HepG2 (cell line): ENCODE measurements around the gene PPP1R1A. TPM values are rescaled to one million over a fixed set of nuclear protein-coding genes. Genes with fewer than 3 reads are reported as not detected.
A peak's percentile ranks its signal among the peaks of the same experiment; 100 is the strongest.

Experiments used
- ATAC-seq: fragments of 200-7000 bp; cut with Tn5 transposase; 3 replicates; pipeline ENCODE4 v1.9.1; 2020; ENCODE audit warnings: mild to moderate bottlenecking, moderate library complexity
- BruUV-seq: library from RNA; stranded (reverse); fragments of 400-500 nt; replicated peaks from 2 replicates; lab custom pipeline; 2021; lab: Mats Ljungman, UMichigan
- CTCF ChIA-PET: fragments of 300-600 bp; formaldehyde crosslinking; extraction: SDS; loops from one replicate; lab custom pipeline; 2021; ENCODE audit warnings: low total read pairs, inconsistent platforms, low intra/inter-chr PET ratio; lab: Yijun Ruan, JAX
- POLR2A ChIA-PET: fragments of 350-600 bp; sonication (Branson Sonifier 250); formaldehyde crosslinking; loops from one replicate; lab custom pipeline; 2020; ENCODE audit warnings: antibody characterized with exemption, inconsistent platforms; lab: Yijun Ruan, JAX
- DNase-seq: peaks from one replicate; pipeline ENCODE4 v3.0.0-alpha.2; 2015; ENCODE audit warnings: low spot score
- FAIRE-seq: peaks from 3 replicates; lab custom pipeline; 2011; peaks lifted over from hg19 to GRCh38; lab: Jason Lieb, UNC
- H2AFZ ChIP-seq: one replicate; pipeline ENCODE4 v1.6.1; 2011; ENCODE audit warnings: low read length, inconsistent platforms
- H3K27ac ChIP-seq: fragments of 300-600 bp; 3 replicates; pipeline ENCODE4 v1.8.0; 2011; ENCODE audit warnings: mixed run types, mild to moderate bottlenecking, mixed read lengths, low read length, inconsistent platforms; ENCODE audit not compliant: insufficient read depth; ENCODE audit errors: extremely low read length
- H3K27me3 ChIP-seq, 2 experiments: fragments of 200-600 bp in 1 of 2; 2 replicates in 1 of 2; 3 replicates in 1 of 2; pipeline versions ENCODE4 v1.6.0 to v1.8.0; 2011; ENCODE audit warnings: low read length in 2 of 2, mild to moderate bottlenecking in 2 of 2, moderate library complexity in 2 of 2, inconsistent platforms in 1 of 2; ENCODE audit not compliant: insufficient read depth in 2 of 2, control insufficient read depth in 1 of 2
- H3K36me3 ChIP-seq, 2 experiments: fragments of 200-600 bp in 1 of 2; replicated peaks in 1 of 2; 2 replicates in 1 of 2; 3 replicates in 1 of 2; pipeline versions ENCODE4 v1.5.1 to v1.8.0; 2011; ENCODE audit warnings: low read length in 2 of 2, inconsistent platforms in 1 of 2; ENCODE audit not compliant: insufficient read depth in 2 of 2, control insufficient read depth in 1 of 2
- H3K4me1 ChIP-seq: 2 replicates; pipeline ENCODE4 v1.5.1; 2012; ENCODE audit warnings: low read length, inconsistent platforms; ENCODE audit not compliant: insufficient read depth
- H3K4me2 ChIP-seq: 2 replicates; pipeline ENCODE4 v1.6.0; 2011; ENCODE audit warnings: low read depth, low read length, inconsistent platforms
- H3K4me3 ChIP-seq, 3 experiments: fragments of 200-600 bp in 1 of 3; sonication (generic), shearing (Covaris generic) in 1 of 3; replicated peaks in 1 of 3; 2 replicates each; pipeline ENCODE4 v1.5.1; 2011 to 2016; ENCODE audit warnings: low read length in 3 of 3, inconsistent platforms in 2 of 3, low read depth in 2 of 3, mild to moderate bottlenecking in 2 of 3, control low read depth in 1 of 3, mixed read lengths in 1 of 3; ENCODE audit not compliant: insufficient read depth in 1 of 3
- H3K79me2 ChIP-seq: one replicate; pipeline ENCODE4 v1.6.1; 2011; ENCODE audit warnings: low read length, inconsistent platforms; ENCODE audit not compliant: insufficient read depth
- H3K9ac ChIP-seq: 2 replicates; pipeline ENCODE4 v1.6.0; 2011; ENCODE audit warnings: mild to moderate bottlenecking, low read depth, low read length, inconsistent platforms; ENCODE audit not compliant: insufficient read depth
- H3K9me3 ChIP-seq: 2 replicates; pipeline ENCODE4 v1.5.1; 2012; ENCODE audit warnings: mild to moderate bottlenecking, low read length
- H4K20me1 ChIP-seq: 2 replicates; pipeline ENCODE4 v1.6.0; 2011; ENCODE audit warnings: inconsistent platforms, mild to moderate bottlenecking, low read length, moderate library complexity; ENCODE audit not compliant: insufficient read depth
- HNRNPK ChIP-seq: fragments of 200-400 bp; formaldehyde crosslinking; IDR thresholded peaks from 2 replicates; pipeline ENCODE4 v1.6.1; 2018; ENCODE audit warnings: low read length, low read depth, moderate library complexity, mild to moderate bottlenecking; ENCODE audit not compliant: poor library complexity, severe bottlenecking
- SMAD1 ChIP-seq: sonication (generic); formaldehyde crosslinking; IDR thresholded peaks from 2 replicates; pipeline ENCODE4 v1.4.0; 2020; ENCODE audit warnings: missing genetic modification reagents, low read depth, mild to moderate bottlenecking, borderline replicate concordance
- WGBS: methylation state at CpG from one replicate; pipeline ENCODE4 v1.1.6; 2017; ENCODE audit warnings: low lambda C conversion rate; 5-methylcytosine and 5-hydroxymethylcytosine counted together
- in situ Hi-C: cut with HindIII; loops from 2 replicates; pipeline ENCODE4 v1.10.0; 2017; ENCODE audit warnings: low pct_unique_long_range_greater_than_20kb; ENCODE audit not compliant: extremely low pct_ligation_motif_present
- intact Hi-C: fragments of 100-400 bp; cut with micrococcal nuclease; formaldehyde crosslinking; loops from one replicate; pipeline ENCODE4 v1.10.0; 2022; ENCODE audit not compliant: unreplicated experiment
- polyA plus RNA-seq, 8 experiments: library from polyadenylated mRNA; depleted of rRNA in 3 of 8; stranded (reverse) in 7 of 8; unstranded in 1 of 8; fragments of >200 nt; fragmentation: Illumina TruSeq in 4 of 8; extraction: Trizol in 4 of 8; gene quantifications; 2 replicates each; pipeline versions ENCODE4 v1.2.1 to v1.2.3, GENCODE V29; 2011 to 2016; ENCODE audit warnings: low read depth in 4 of 8, missing spikeins in 1 of 8, mixed read lengths in 1 of 8; ENCODE audit not compliant: insufficient read depth in 1 of 8
- total RNA-seq, 5 experiments: library from RNA; depleted of rRNA; stranded (reverse); fragments of >200 nt; fragmentation: Illumina TruSeq; extraction: Trizol; gene quantifications; 2 replicates each; pipeline ENCODE4 v1.2.3, GENCODE V29; 2016; ENCODE audit warnings: low read depth in 1 of 5
- TF ChIP-seq, protein P1 (sequence below): sonication (generic); formaldehyde crosslinking; IDR thresholded peaks from 2 replicates; pipeline ENCODE4 v1.5.1; 2020; ENCODE audit warnings: mild to moderate bottlenecking, missing genetic modification reagents, moderate library complexity

PPP1R1A gene
- total and polyA plus RNA-seq, 2 of the 13 experiments (the other 11 are each of a cell fraction or from before 2014, with no cell fraction given) = 0.20 TPM; not detected in 1

- TF ChIP-seq, protein P1, sequence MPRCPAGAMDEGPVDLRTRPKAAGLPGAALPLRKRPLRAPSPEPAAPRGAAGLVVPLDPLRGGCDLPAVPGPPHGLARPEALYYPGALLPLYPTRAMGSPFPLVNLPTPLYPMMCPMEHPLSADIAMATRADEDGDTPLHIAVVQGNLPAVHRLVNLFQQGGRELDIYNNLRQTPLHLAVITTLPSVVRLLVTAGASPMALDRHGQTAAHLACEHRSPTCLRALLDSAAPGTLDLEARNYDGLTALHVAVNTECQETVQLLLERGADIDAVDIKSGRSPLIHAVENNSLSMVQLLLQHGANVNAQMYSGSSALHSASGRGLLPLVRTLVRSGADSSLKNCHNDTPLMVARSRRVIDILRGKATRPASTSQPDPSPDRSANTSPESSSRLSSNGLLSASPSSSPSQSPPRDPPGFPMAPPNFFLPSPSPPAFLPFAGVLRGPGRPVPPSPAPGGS = no peak
Measured at GRCh38 chr12:54625598-54625997, 37.1 kb upstream of the PPP1R1A start (continued).

DNA sequence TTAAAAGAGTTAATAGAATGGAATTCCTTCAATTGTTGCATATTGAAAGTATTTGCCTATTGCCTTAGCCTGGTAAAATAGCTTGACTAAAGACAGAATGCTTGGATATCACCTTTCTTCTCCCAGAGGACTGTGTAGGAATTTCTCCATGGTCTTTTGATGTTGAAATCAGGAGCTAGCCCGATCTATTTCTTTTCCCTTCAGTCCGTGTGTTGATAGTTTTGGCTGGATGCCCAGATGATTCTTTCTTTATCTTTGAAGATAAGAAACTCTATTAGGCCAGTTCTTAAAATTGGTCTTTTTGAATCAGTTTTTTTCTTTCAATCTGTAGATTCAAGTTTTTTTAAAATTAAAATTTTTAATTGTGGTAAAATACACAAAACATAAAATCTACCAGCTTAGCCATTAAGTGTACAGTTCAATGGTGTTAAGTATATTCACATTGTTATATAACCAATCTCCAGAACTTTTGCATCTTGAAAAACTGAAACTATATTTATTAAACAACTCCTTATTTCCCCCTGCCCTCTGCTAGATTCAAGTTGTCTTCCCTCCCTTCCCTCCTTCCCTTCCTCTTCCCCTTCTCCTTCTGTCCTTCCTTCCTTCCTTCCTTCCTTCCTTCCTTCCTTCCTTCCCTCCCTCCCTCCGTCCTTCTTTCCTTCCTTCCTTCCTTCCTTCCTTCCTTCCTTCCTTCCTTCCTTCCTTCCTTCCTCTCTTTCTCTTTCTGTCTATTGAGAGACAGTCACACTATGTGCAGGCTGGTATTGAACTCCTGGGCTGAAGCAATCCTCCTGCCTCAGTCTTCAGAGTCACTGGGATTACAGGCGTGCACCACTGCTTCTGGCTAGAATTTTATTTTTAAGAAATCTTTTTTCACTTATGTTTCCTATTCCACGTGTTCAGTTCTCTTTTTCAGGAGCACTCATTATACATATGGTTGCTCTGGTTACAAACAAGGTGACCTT lies 36.1 kb upstream of the PPP1R1A start:
- FAIRE-seq (no peak), DNase-seq (peak; percentile 25), ATAC-seq (no peak)
- H3K79me2 ChIP-seq = no peaks in the 10 kb centered on the region
- no peak overlapping the region for H2AFZ ChIP-seq
- no peak overlapping the region for H3K27ac ChIP-seq
- no peaks in the 10 kb centered on the region for H3K27me3 ChIP-seq
- CTCF ChIA-PET = no interaction called here
- POLR2A ChIA-PET = no interaction called here
- H3K4me2 ChIP-seq = no peak overlapping the region
- no peak overlapping the region for H3K9ac ChIP-seq
- no peaks in the 10 kb centered on the region for H3K4me1 ChIP-seq
- intact Hi-C loops (no loop called here), in situ Hi-C loops (no loop called here)
- H3K4me3 ChIP-seq = no peak overlapping the region
- peaks cover 17% of the 10 kb centered on the region for H3K9me3 ChIP-seq
- H3K36me3 ChIP-seq = no peaks in the 10 kb centered on the region
- peak; percentile 44 for TF ChIP-seq HNRNPK
- TF ChIP-seq SMAD1 = no peak
- BruUV-seq = no TSS peak
- WGBS = 25% methylated on average over 5 of the region's 5 CpGs
- H4K20me1 ChIP-seq = no peaks in the 10 kb centered on the region
